Suprapubic skin (tissue), 4 donors: Measurements from ENCODE around the gene POLG.

Experiments
- EP300 ChIP-seq: sonication (generic); formaldehyde crosslinking; IDR thresholded peaks from one replicate; pipeline ENCODE4 v1.6.1; 2017; ENCODE audit warnings: antibody characterized with exemption
- POLR2A ChIP-seq, 2 donors: fragments of 450-650 bp; IDR thresholded peaks; one replicate each; pipeline ENCODE4 v1.6.1; 2017; ENCODE audit warnings: antibody characterized with exemption in 2 of 2, mild to moderate bottlenecking in 2 of 2, moderate library complexity in 2 of 2
- POLR2AphosphoS5 ChIP-seq, 3 donors: sonication (generic); formaldehyde crosslinking; IDR thresholded peaks; one replicate each; pipeline ENCODE4 v1.6.1; 2017; ENCODE audit warnings: antibody characterized with exemption in 3 of 3
- TF ChIP-seq, protein P1 (sequence below), 2 donors: fragments of 200-600 bp in 1 of 2; fragments of 450-650 bp in 1 of 2; sonication (generic) in 1 of 2; IDR thresholded peaks; one replicate each; pipeline ENCODE4 v1.5.1; 2016 to 2019; ENCODE audit warnings: antibody characterized with exemption in 2 of 2, mild to moderate bottlenecking in 1 of 2, moderate library complexity in 1 of 2

DNA sequence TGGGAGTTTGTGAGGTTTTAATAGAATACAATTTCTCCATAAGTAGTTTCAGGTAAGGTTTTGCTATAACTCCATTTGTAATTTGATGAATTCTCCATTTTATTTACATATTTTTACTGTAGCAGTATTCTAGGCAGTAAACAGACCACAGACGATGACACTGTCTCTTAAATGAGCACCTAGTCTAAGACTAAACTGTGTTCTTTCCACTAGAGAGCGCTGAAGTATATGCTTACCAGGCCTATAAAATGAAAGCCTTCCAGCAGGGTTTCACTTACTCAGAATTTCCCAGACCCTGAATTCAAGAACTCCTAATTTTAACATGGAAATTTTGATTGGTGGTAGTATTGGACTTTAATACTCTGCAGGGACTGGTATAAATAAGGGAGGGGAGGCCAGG is 41.6 kb downstream of the POLG start:
- TF ChIP-seq EP300: no peak
- TF ChIP-seq, protein P1, sequence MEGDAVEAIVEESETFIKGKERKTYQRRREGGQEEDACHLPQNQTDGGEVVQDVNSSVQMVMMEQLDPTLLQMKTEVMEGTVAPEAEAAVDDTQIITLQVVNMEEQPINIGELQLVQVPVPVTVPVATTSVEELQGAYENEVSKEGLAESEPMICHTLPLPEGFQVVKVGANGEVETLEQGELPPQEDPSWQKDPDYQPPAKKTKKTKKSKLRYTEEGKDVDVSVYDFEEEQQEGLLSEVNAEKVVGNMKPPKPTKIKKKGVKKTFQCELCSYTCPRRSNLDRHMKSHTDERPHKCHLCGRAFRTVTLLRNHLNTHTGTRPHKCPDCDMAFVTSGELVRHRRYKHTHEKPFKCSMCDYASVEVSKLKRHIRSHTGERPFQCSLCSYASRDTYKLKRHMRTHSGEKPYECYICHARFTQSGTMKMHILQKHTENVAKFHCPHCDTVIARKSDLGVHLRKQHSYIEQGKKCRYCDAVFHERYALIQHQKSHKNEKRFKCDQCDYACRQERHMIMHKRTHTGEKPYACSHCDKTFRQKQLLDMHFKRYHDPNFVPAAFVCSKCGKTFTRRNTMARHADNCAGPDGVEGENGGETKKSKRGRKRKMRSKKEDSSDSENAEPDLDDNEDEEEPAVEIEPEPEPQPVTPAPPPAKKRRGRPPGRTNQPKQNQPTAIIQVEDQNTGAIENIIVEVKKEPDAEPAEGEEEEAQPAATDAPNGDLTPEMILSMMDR (IDR thresholded peaks at IDR 0.05): no peak
- no peak for TF ChIP-seq POLR2AphosphoS5 (IDR thresholded peaks at IDR 0.05)
- no peak for TF ChIP-seq POLR2A (IDR thresholded peaks at IDR 0.05)
